GM12878 (cell line): ENCODE data around the gene FUT7. TPM values are rescaled to one million over a fixed set of nuclear protein-coding genes. Genes with fewer than 3 reads are reported as not detected.

Experiments used
- ATAC-seq: fragments of 200-7000 bp; cut with Tn5 transposase; 3 replicates; pipeline ENCODE4 v1.9.1; 2020; ENCODE audit warnings: mild to moderate bottlenecking, moderate library complexity
- BruUV-seq: library from RNA; stranded (reverse); fragments of 400-500 nt; replicated peaks from 2 replicates; lab custom pipeline; 2021; lab: Mats Ljungman, UMichigan
- CTCF ChIA-PET: fragments of 300-600 bp; sonication (Branson Sonifier 250); formaldehyde crosslinking; extraction: SDS; loops from one replicate; lab custom pipeline; 2021; ENCODE audit warnings: inconsistent platforms; lab: Yijun Ruan, JAX
- POLR2A ChIA-PET: fragments of 350-600 bp; formaldehyde crosslinking; extraction: SDS; loops from one replicate; lab custom pipeline; 2021; ENCODE audit warnings: inconsistent platforms; lab: Charles Lee
- RAD21 ChIA-PET: fragments of 300-600 bp; sonication (Branson Sonifier 250); formaldehyde crosslinking; loops from one replicate; lab custom pipeline; 2023; ENCODE audit warnings: antibody characterized with exemption; ENCODE audit not compliant: unreplicated experiment; lab: Charles Lee
- SMC1A ChIA-PET: fragments of 300-600 bp; sonication (Branson Sonifier 250); formaldehyde crosslinking; loops from one replicate; lab custom pipeline; 2023; ENCODE audit not compliant: unreplicated experiment, uncharacterized antibody; lab: Charles Lee
- DNase-seq: peaks from one replicate; pipeline ENCODE4 v3.0.0-alpha.2; 2011; ENCODE audit warnings: low read depth, low spot score
- FAIRE-seq: peaks from 3 replicates; lab custom pipeline; 2011; peaks lifted over from hg19 to GRCh38; lab: Jason Lieb, UNC
- H2AFZ ChIP-seq: 2 replicates; pipeline ENCODE4 v1.6.0; 2011; ENCODE audit warnings: low read depth, low read length, control low read depth; ENCODE audit not compliant: control insufficient read depth
- H3K27ac ChIP-seq: 2 replicates; pipeline ENCODE4 v1.5.1; 2011; ENCODE audit warnings: control low read depth; ENCODE audit not compliant: control insufficient read depth, insufficient read depth
- H3K27me3 ChIP-seq, 2 experiments: replicated peaks in 1 of 2; 2 replicates each; pipeline versions ENCODE4 v1.6.0 to v1.6.1; 2011; ENCODE audit warnings: low read length in 1 of 2; ENCODE audit not compliant: control insufficient read depth in 2 of 2, insufficient read depth in 2 of 2
- H3K36me3 ChIP-seq, 2 experiments: 2 replicates each; pipeline ENCODE4 v1.5.1; 2011; ENCODE audit warnings: low read length in 1 of 2; ENCODE audit not compliant: control insufficient read depth in 2 of 2, insufficient read depth in 2 of 2
- H3K4me1 ChIP-seq: 2 replicates; pipeline ENCODE4 v1.6.1; 2011; ENCODE audit warnings: mild to moderate bottlenecking, low read length, moderate library complexity, mixed read lengths; ENCODE audit not compliant: control insufficient read depth, insufficient read depth
- H3K4me2 ChIP-seq: 2 replicates; pipeline ENCODE4 v1.6.0; 2011; ENCODE audit warnings: control low read depth; ENCODE audit not compliant: control insufficient read depth, insufficient read depth
- H3K4me3 ChIP-seq: fragments of 200-600 bp; sonication (generic); 2 replicates; pipeline ENCODE4 v1.5.1; 2016
- H3K79me2 ChIP-seq: 2 replicates; pipeline ENCODE4 v1.6.0; 2011; ENCODE audit warnings: low read length; ENCODE audit not compliant: control insufficient read depth, insufficient read depth
- H3K9ac ChIP-seq: 2 replicates; pipeline ENCODE4 v1.8.0; 2011; ENCODE audit warnings: low read length, control low read depth, mixed read lengths; ENCODE audit not compliant: control insufficient read depth, insufficient read depth
- H3K9me3 ChIP-seq: replicated peaks from 3 replicates; pipeline ENCODE4 v1.5.1; 2011; ENCODE audit warnings: mild to moderate bottlenecking, low read length; ENCODE audit not compliant: control insufficient read depth, insufficient read depth
- H4K20me1 ChIP-seq: 2 replicates; pipeline ENCODE4 v1.6.0; 2011; ENCODE audit not compliant: control insufficient read depth, insufficient read depth
- CBFB ChIP-seq: IDR thresholded peaks from 2 replicates; pipeline ENCODE4 v1.6.1; 2016; ENCODE audit warnings: antibody characterized with exemption, low read depth
- GABPA ChIP-seq: IDR thresholded peaks from 2 replicates; pipeline ENCODE4 v1.6.1; 2014; ENCODE audit warnings: antibody characterized with exemption, low read depth, mild to moderate bottlenecking, inconsistent platforms
- KAT2A ChIP-seq: conservative IDR thresholded peaks from 2 replicates; pipeline ENCODE4 v1.6.1; 2011; ENCODE audit warnings: low read depth, low read length; ENCODE audit not compliant: control insufficient read depth
- SIN3A ChIP-seq: IDR thresholded peaks from 2 replicates; pipeline ENCODE4 v1.6.1; 2012; ENCODE audit warnings: low read depth, low read length, improper control_type of control experiment
- SPI1 ChIP-seq: IDR thresholded peaks from 2 replicates; pipeline ENCODE4 v1.6.1; 2011; ENCODE audit warnings: low read depth, mild to moderate bottlenecking, low read length, moderate library complexity, borderline replicate concordance; ENCODE audit not compliant: insufficient read depth
- WGBS: methylation state at CpG from one replicate; pipeline ENCODE4 v1.1.6; 2016; ENCODE audit warnings: low lambda C conversion rate; ENCODE audit not compliant: insufficient replicate concordance, insufficient coverage; ENCODE audit errors: missing lambda C conversion rate; 5-methylcytosine and 5-hydroxymethylcytosine counted together
- in situ Hi-C: fragments of 300-500 bp; cut with MboI; formaldehyde crosslinking; loops from 9 replicates; pipeline ENCODE4 v1.14.3; 2018; ENCODE audit warnings: mixed read lengths
- intact Hi-C: fragments of 100-400 bp; cut with micrococcal nuclease; formaldehyde crosslinking; loops from one replicate; pipeline ENCODE4 v1.14.2; 2022; ENCODE audit not compliant: unreplicated experiment
- polyA plus RNA-seq, 11 experiments: library from polyadenylated mRNA; depleted of rRNA in 4 of 11; unstranded in 6 of 11; stranded (reverse) in 5 of 11; fragments of >200 nt; fragmentation: Nextera tagmentation in 4 of 11; fragmentation: Illumina TruSeq in 1 of 11; extraction: Ambion mirVana in 4 of 11; extraction: Trizol in 1 of 11; gene quantifications; 1 replicate in 1 of 11; 2 replicates in 10 of 11; pipeline versions ENCODE4 v1.2.1 to v1.2.3, GENCODE V29; 2011 to 2016; ENCODE audit warnings: inconsistent platforms in 2 of 11, missing spikeins in 2 of 11, low read depth in 1 of 11
- total RNA-seq, 4 experiments: library from RNA; depleted of rRNA in 3 of 4; stranded (reverse); fragments of >200 nt in 3 of 4; fragmentation: Illumina TruSeq in 1 of 4; extraction: Trizol in 1 of 4; gene quantifications; 2 replicates each; pipeline versions ENCODE4 v1.2.1 to v1.2.3, GENCODE V29; 2013 to 2021
- TF ChIP-seq, protein P1 (sequence below): IDR thresholded peaks from 2 replicates; pipeline ENCODE4 v1.6.1; 2011; ENCODE audit warnings: borderline replicate concordance, low read depth, mild to moderate bottlenecking, moderate library complexity, low read length; ENCODE audit not compliant: insufficient read depth, poor library complexity, severe bottlenecking

FUT7 gene
- total and polyA plus RNA-seq, 10 of the 15 experiments (the other 5 are each of a cell fraction or from before 2014, with no cell fraction given) = 0.04 to 0.62 (median 0.20) TPM; not detected in 2

DNA sequence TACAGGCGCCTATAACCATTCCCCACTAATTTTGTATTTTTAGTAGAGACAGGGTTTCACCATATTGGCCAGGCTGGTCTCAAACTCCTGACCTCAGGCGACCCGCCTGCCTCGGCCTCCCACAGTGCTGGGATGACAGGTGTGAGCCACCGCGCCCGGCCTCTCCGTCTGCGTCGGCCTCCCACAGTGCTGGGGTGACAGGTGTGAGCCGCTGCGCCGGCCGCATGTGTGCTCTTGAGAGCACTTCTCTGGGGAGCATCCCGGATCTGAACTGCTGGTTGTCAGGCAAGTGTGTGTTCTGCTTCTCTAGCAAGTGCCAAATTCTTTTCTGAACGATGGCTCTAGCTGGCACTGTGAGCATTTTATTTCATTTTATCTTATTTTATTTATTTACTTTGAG lies 25.7 kb upstream of the FUT7 start:
- no peak overlapping the region for H3K27ac ChIP-seq
- intact Hi-C loops (no loop called here), in situ Hi-C loops (no loop called here)
- H3K4me3 ChIP-seq = no peak overlapping the region
- no peaks in the 10 kb centered on the region for H3K4me1 ChIP-seq
- ATAC-seq = no peak
- H3K9ac ChIP-seq = no peak overlapping the region
- no peak for FAIRE-seq
- H3K27me3 ChIP-seq = peaks cover 4 to 12% of the 10 kb centered on the region in 2 experiments; a peak in 3 of 4 replicates
- no peaks in the 10 kb centered on the region for H3K79me2 ChIP-seq
- H3K4me2 ChIP-seq = no peak overlapping the region
- TF ChIP-seq GABPA = no peak
- no peak for TF ChIP-seq CBFB
- TF ChIP-seq KAT2A = no peak
- TF ChIP-seq, protein P1, sequence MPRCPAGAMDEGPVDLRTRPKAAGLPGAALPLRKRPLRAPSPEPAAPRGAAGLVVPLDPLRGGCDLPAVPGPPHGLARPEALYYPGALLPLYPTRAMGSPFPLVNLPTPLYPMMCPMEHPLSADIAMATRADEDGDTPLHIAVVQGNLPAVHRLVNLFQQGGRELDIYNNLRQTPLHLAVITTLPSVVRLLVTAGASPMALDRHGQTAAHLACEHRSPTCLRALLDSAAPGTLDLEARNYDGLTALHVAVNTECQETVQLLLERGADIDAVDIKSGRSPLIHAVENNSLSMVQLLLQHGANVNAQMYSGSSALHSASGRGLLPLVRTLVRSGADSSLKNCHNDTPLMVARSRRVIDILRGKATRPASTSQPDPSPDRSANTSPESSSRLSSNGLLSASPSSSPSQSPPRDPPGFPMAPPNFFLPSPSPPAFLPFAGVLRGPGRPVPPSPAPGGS = no peak
- no peak for TF ChIP-seq SPI1
- no peak for TF ChIP-seq SIN3A
- H4K20me1 ChIP-seq = no peaks in the 10 kb centered on the region
- no peak overlapping the region for H2AFZ ChIP-seq
- no peaks in the 10 kb centered on the region for H3K36me3 ChIP-seq
- ChIA-PET CTCF (interaction anchor here (2.0 to 2.4 kb wide), 3 partner anchors 10 to 28 kb away, joined by 6 to 14 read pairs (median 10); partner anchors contain the start of gene NPDC1), SMC1A (no interaction called here), POLR2A (no interaction called here), RAD21 (no interaction called here)
- DNase-seq = no peak
- no peaks in the 10 kb centered on the region for H3K9me3 ChIP-seq
- no TSS peak for BruUV-seq
- WGBS = 71% methylated on average over 16 of the region's 16 CpGs
